GM12878 (cell line): Measurements from ENCODE around the gene SYNDIG1. TPM values are rescaled to one million over a fixed set of nuclear protein-coding genes. Genes with fewer than 3 reads are reported as not detected.

Experiments
- ATAC-seq: fragments of 200-7000 bp; cut with Tn5 transposase; 3 replicates; pipeline ENCODE4 v1.9.1; 2020; ENCODE audit warnings: mild to moderate bottlenecking, moderate library complexity
- BruUV-seq: library from RNA; stranded (reverse); fragments of 400-500 nt; replicated peaks from 2 replicates; lab custom pipeline; 2021; lab: Mats Ljungman, UMichigan
- CTCF ChIA-PET: fragments of 300-600 bp; sonication (Branson Sonifier 250); formaldehyde crosslinking; extraction: SDS; loops from one replicate; lab custom pipeline; 2021; ENCODE audit warnings: inconsistent platforms; lab: Yijun Ruan, JAX
- POLR2A ChIA-PET: fragments of 350-600 bp; formaldehyde crosslinking; extraction: SDS; loops from one replicate; lab custom pipeline; 2021; ENCODE audit warnings: inconsistent platforms; lab: Charles Lee
- RAD21 ChIA-PET: fragments of 300-600 bp; sonication (Branson Sonifier 250); formaldehyde crosslinking; loops from one replicate; lab custom pipeline; 2023; ENCODE audit warnings: antibody characterized with exemption; ENCODE audit not compliant: unreplicated experiment; lab: Charles Lee
- SMC1A ChIA-PET: fragments of 300-600 bp; sonication (Branson Sonifier 250); formaldehyde crosslinking; loops from one replicate; lab custom pipeline; 2023; ENCODE audit not compliant: unreplicated experiment, uncharacterized antibody; lab: Charles Lee
- DNase-seq: peaks from one replicate; pipeline ENCODE4 v3.0.0-alpha.2; 2011; ENCODE audit warnings: low read depth, low spot score
- FAIRE-seq: peaks from 3 replicates; lab custom pipeline; 2011; peaks lifted over from hg19 to GRCh38; lab: Jason Lieb, UNC
- H2AFZ ChIP-seq: 2 replicates; pipeline ENCODE4 v1.6.0; 2011; ENCODE audit warnings: low read depth, low read length, control low read depth; ENCODE audit not compliant: control insufficient read depth
- H3K27ac ChIP-seq: 2 replicates; pipeline ENCODE4 v1.5.1; 2011; ENCODE audit warnings: control low read depth; ENCODE audit not compliant: control insufficient read depth, insufficient read depth
- H3K27me3 ChIP-seq, 2 experiments: replicated peaks in 1 of 2; 2 replicates each; pipeline versions ENCODE4 v1.6.0 to v1.6.1; 2011; ENCODE audit warnings: low read length in 1 of 2; ENCODE audit not compliant: control insufficient read depth in 2 of 2, insufficient read depth in 2 of 2
- H3K36me3 ChIP-seq, 2 experiments: 2 replicates each; pipeline ENCODE4 v1.5.1; 2011; ENCODE audit warnings: low read length in 1 of 2; ENCODE audit not compliant: control insufficient read depth in 2 of 2, insufficient read depth in 2 of 2
- H3K4me1 ChIP-seq: 2 replicates; pipeline ENCODE4 v1.6.1; 2011; ENCODE audit warnings: mild to moderate bottlenecking, low read length, moderate library complexity, mixed read lengths; ENCODE audit not compliant: control insufficient read depth, insufficient read depth
- H3K4me2 ChIP-seq: 2 replicates; pipeline ENCODE4 v1.6.0; 2011; ENCODE audit warnings: control low read depth; ENCODE audit not compliant: control insufficient read depth, insufficient read depth
- H3K4me3 ChIP-seq: fragments of 200-600 bp; sonication (generic); 2 replicates; pipeline ENCODE4 v1.5.1; 2016
- H3K79me2 ChIP-seq: 2 replicates; pipeline ENCODE4 v1.6.0; 2011; ENCODE audit warnings: low read length; ENCODE audit not compliant: control insufficient read depth, insufficient read depth
- H3K9ac ChIP-seq: 2 replicates; pipeline ENCODE4 v1.8.0; 2011; ENCODE audit warnings: low read length, control low read depth, mixed read lengths; ENCODE audit not compliant: control insufficient read depth, insufficient read depth
- H3K9me3 ChIP-seq: replicated peaks from 3 replicates; pipeline ENCODE4 v1.5.1; 2011; ENCODE audit warnings: mild to moderate bottlenecking, low read length; ENCODE audit not compliant: control insufficient read depth, insufficient read depth
- H4K20me1 ChIP-seq: 2 replicates; pipeline ENCODE4 v1.6.0; 2011; ENCODE audit not compliant: control insufficient read depth, insufficient read depth
- CUX1 ChIP-seq: IDR thresholded peaks from 2 replicates; pipeline ENCODE4 v1.6.1; 2012; ENCODE audit warnings: improper control_type of control experiment, low read depth, low read length; ENCODE audit not compliant: insufficient replicate concordance
- EP300 ChIP-seq, 2 experiments: fragments of 150-350 bp in 1 of 2; IDR thresholded peaks; 2 replicates each; pipeline ENCODE4 v1.6.1; 2011 to 2012; ENCODE audit warnings: low read depth in 2 of 2, low read length in 2 of 2, borderline replicate concordance in 1 of 2, improper control_type of control experiment in 1 of 2, inconsistent platforms in 1 of 2; ENCODE audit not compliant: control insufficient read depth in 1 of 2
- HSF1 ChIP-seq: fragments of 150-350 bp; IDR thresholded peaks from 2 replicates; pipeline ENCODE4 v1.6.1; 2014; ENCODE audit warnings: mild to moderate bottlenecking, low read depth, low read length
- IRF4 ChIP-seq: IDR thresholded peaks from 2 replicates; pipeline ENCODE4 v1.6.1; 2011; ENCODE audit warnings: low read depth, low read length
- PAX5 ChIP-seq: IDR thresholded peaks from 2 replicates; pipeline ENCODE4 v1.6.1; 2011; ENCODE audit warnings: low read depth, low read length, borderline replicate concordance
- PAX8 ChIP-seq: fragments of 450-650 bp; IDR thresholded peaks from 2 replicates; pipeline ENCODE4 v1.6.1; 2017; ENCODE audit warnings: mild to moderate bottlenecking, moderate library complexity
- PKNOX1 ChIP-seq: fragments of 450-650 bp; IDR thresholded peaks from 2 replicates; pipeline ENCODE4 v1.6.1; 2016; ENCODE audit warnings: mild to moderate bottlenecking
- RAD51 ChIP-seq: fragments of 450-650 bp; IDR thresholded peaks from 2 replicates; pipeline ENCODE4 v1.6.1; 2016; ENCODE audit warnings: moderate library complexity, mild to moderate bottlenecking, inconsistent platforms
- SIN3A ChIP-seq: IDR thresholded peaks from 2 replicates; pipeline ENCODE4 v1.6.1; 2012; ENCODE audit warnings: low read depth, low read length, improper control_type of control experiment
- TCF7 ChIP-seq: IDR thresholded peaks from 2 replicates; pipeline ENCODE4 v1.6.1; 2014; ENCODE audit warnings: antibody characterized with exemption, borderline replicate concordance
- ZNF622 ChIP-seq: fragments of 450-650 bp; IDR thresholded peaks from 2 replicates; pipeline ENCODE4 v1.6.1; 2017; ENCODE audit warnings: mild to moderate bottlenecking, inconsistent platforms
- ZNF687 ChIP-seq: fragments of 450-650 bp; IDR thresholded peaks from 2 replicates; pipeline ENCODE4 v1.6.1; 2017; ENCODE audit warnings: mild to moderate bottlenecking, moderate library complexity
- WGBS: methylation state at CpG from one replicate; pipeline ENCODE4 v1.1.6; 2016; ENCODE audit warnings: low lambda C conversion rate; ENCODE audit not compliant: insufficient replicate concordance, insufficient coverage; ENCODE audit errors: missing lambda C conversion rate; 5-methylcytosine and 5-hydroxymethylcytosine counted together
- in situ Hi-C: fragments of 300-500 bp; cut with MboI; formaldehyde crosslinking; loops from 9 replicates; pipeline ENCODE4 v1.14.3; 2018; ENCODE audit warnings: mixed read lengths
- intact Hi-C: fragments of 100-400 bp; cut with micrococcal nuclease; formaldehyde crosslinking; loops from one replicate; pipeline ENCODE4 v1.14.2; 2022; ENCODE audit not compliant: unreplicated experiment
- polyA plus RNA-seq, 11 experiments: library from polyadenylated mRNA; depleted of rRNA in 4 of 11; unstranded in 6 of 11; stranded (reverse) in 5 of 11; fragments of >200 nt; fragmentation: Nextera tagmentation in 4 of 11; fragmentation: Illumina TruSeq in 1 of 11; extraction: Ambion mirVana in 4 of 11; extraction: Trizol in 1 of 11; gene quantifications; 1 replicate in 1 of 11; 2 replicates in 10 of 11; pipeline versions ENCODE4 v1.2.1 to v1.2.3, GENCODE V29; 2011 to 2016; ENCODE audit warnings: inconsistent platforms in 2 of 11, missing spikeins in 2 of 11, low read depth in 1 of 11
- total RNA-seq, 4 experiments: library from RNA; depleted of rRNA in 3 of 4; stranded (reverse); fragments of >200 nt in 3 of 4; fragmentation: Illumina TruSeq in 1 of 4; extraction: Trizol in 1 of 4; gene quantifications; 2 replicates each; pipeline versions ENCODE4 v1.2.1 to v1.2.3, GENCODE V29; 2013 to 2021

SYNDIG1 gene
- total and polyA plus RNA-seq, 10 of the 15 experiments (the other 5 are each of a cell fraction or from before 2014, with no cell fraction given), result not detected

GRCh38 chr20:24502661-24503060, 33.2 kb downstream of the SYNDIG1 start:
- ChIA-PET CTCF (no interaction called here), RAD21 (no interaction called here), POLR2A (no interaction called here), SMC1A (no interaction called here)
- H3K79me2 ChIP-seq, result no peaks in the 10 kb centered on the region
- no peaks in the 10 kb centered on the region for H3K36me3 ChIP-seq
- DNase-seq, result no peak
- H3K27ac ChIP-seq, result no peak overlapping the region
- no peaks in the 10 kb centered on the region for H4K20me1 ChIP-seq
- intact Hi-C loops (no loop called here), in situ Hi-C loops (no loop called here)
- no peaks in the 10 kb centered on the region for H3K27me3 ChIP-seq
- H2AFZ ChIP-seq, result no peak overlapping the region
- H3K4me3 ChIP-seq, result no peak overlapping the region
- H3K4me1 ChIP-seq, result no peaks in the 10 kb centered on the region; the same call in 1 of the 2 replicates
- no peak for ATAC-seq
- H3K9ac ChIP-seq, result no peak overlapping the region
- 11% methylated on average over 5 of the region's 5 CpGs for WGBS
- no TSS peak for BruUV-seq
- H3K4me2 ChIP-seq, result no peak overlapping the region
- no peaks in the 10 kb centered on the region for H3K9me3 ChIP-seq
- no peak for FAIRE-seq
- TF ChIP-seq TCF7 (no peak), ZNF622 (no peak), IRF4 (no peak), PAX8 (no peak), EP300 (IDR thresholded peaks at IDR 0.05; ENCODE audit: borderline replicate concordance in 1 of 2, control insufficient read depth in 1 of 2, low read depth in 2 of 2, low read length in 2 of 2) (no peak), SIN3A (no peak), PAX5 (no peak), CUX1 (no peak), ZNF687 (no peak), PKNOX1 (no peak), RAD51 (no peak), HSF1 (no peak)
